Measurements from ENCODE around the gene CACNA2D1. TPM values are rescaled to one million over a fixed set of nuclear protein-coding genes. Genes with fewer than 3 reads are reported as not detected.

The CACNA2D1 gene
- total RNA-seq, 3 donors from 2014 or later (not counting 1 experiment from before 2014, with no cell fraction given) = not detected

- Mint-ChIP-seq H3K9me3 (peaks cover 6 to 7% of the 10 kb centered on the region in 2 donors), H3K4me3 (no peak overlapping the region), H3K27ac (no peak overlapping the region), H3K27me3 (ENCODE audit: low read depth in 2 of 2) (no peaks in the 10 kb centered on the region), H3K36me3 (no peaks in the 10 kb centered on the region), H3K4me1 (no peaks in the 10 kb centered on the region)
- no peak for TF ChIP-seq CTCF (IDR thresholded peaks at IDR 0.05)
- no peaks in the 10 kb centered on the region for H3K4me1 ChIP-seq (ENCODE audit: control insufficient read depth, insufficient read depth, low read length)
- intact Hi-C loops (cut with micrococcal nuclease) = no loop called here
- H3K9me3 ChIP-seq (ENCODE audit: control insufficient read depth, insufficient read depth, low read length) = no peaks in the 10 kb centered on the region
- WGBS (ENCODE audit: insufficient coverage) = 100% methylated on average over 1 of the region's 1 CpG
- H3K4me3 ChIP-seq (ENCODE audit: low read length) = no peak overlapping the region
- H3K27me3 ChIP-seq (ENCODE audit: control insufficient read depth, insufficient read depth, low read length) = no peaks in the 10 kb centered on the region
- DNase-seq = no peak
- no peak overlapping the region for H3K27ac ChIP-seq (ENCODE audit: low read length)
- no peaks in the 10 kb centered on the region for H3K36me3 ChIP-seq (ENCODE audit: control insufficient read depth, insufficient read depth, low read length)
- ATAC-seq = no peak
Measured at GRCh38 chr7:82406937-82407336, 36.6 kb downstream of the CACNA2D1 start.

GRCh38 chr7:82405301-82405700 is 38.3 kb downstream of the CACNA2D1 start:
- no peaks in the 10 kb centered on the region for H3K27me3 Mint-ChIP-seq (ENCODE audit: low read depth in 2 of 2)
- Histone ChIP-seq H3K36me3 (ENCODE audit: control insufficient read depth, insufficient read depth, low read length) (no peaks in the 10 kb centered on the region), H3K9me3 (ENCODE audit: control insufficient read depth, insufficient read depth, low read length) (no peaks in the 10 kb centered on the region), H3K27me3 (ENCODE audit: control insufficient read depth, insufficient read depth, low read length) (no peaks in the 10 kb centered on the region), H3K4me1 (ENCODE audit: control insufficient read depth, insufficient read depth, low read length) (no peaks in the 10 kb centered on the region), H3K4me3 (ENCODE audit: low read length) (no peak overlapping the region), H3K27ac (ENCODE audit: low read length) (no peak overlapping the region)
- DNase-seq (no peak), ATAC-seq (no peak)
- no peak overlapping the region for H3K27ac Mint-ChIP-seq
- H3K4me1 Mint-ChIP-seq = no peaks in the 10 kb centered on the region
- intact Hi-C loops (cut with micrococcal nuclease) = no loop called here
- no CpG with 5 or more reads among the region's 1 CpG for WGBS (ENCODE audit: insufficient coverage)
- no peak overlapping the region for H3K4me3 Mint-ChIP-seq
- no peak for TF ChIP-seq CTCF (IDR thresholded peaks at IDR 0.05)
- peaks cover 9 to 10% of the 10 kb centered on the region in 2 donors for H3K9me3 Mint-ChIP-seq
- no peaks in the 10 kb centered on the region for H3K36me3 Mint-ChIP-seq

- Mint-ChIP-seq H3K27me3 (ENCODE audit: low read depth in 2 of 2) (no peaks in the 10 kb centered on the region), H3K9me3 (peaks cover 10 to 11% of the 10 kb centered on the region in 2 donors), H3K36me3 (no peaks in the 10 kb centered on the region), H3K27ac (no peak overlapping the region), H3K4me1 (no peaks in the 10 kb centered on the region), H3K4me3 (no peak overlapping the region)
- Histone ChIP-seq H3K4me1 (ENCODE audit: control insufficient read depth, insufficient read depth, low read length) (no peaks in the 10 kb centered on the region), H3K27ac (ENCODE audit: low read length) (no peak overlapping the region), H3K27me3 (ENCODE audit: control insufficient read depth, insufficient read depth, low read length) (no peaks in the 10 kb centered on the region), H3K4me3 (ENCODE audit: low read length) (no peak overlapping the region), H3K9me3 (ENCODE audit: control insufficient read depth, insufficient read depth, low read length) (no peaks in the 10 kb centered on the region), H3K36me3 (ENCODE audit: control insufficient read depth, insufficient read depth, low read length) (no peaks in the 10 kb centered on the region)
- DNase-seq (no peak), ATAC-seq (no peak)
- intact Hi-C loops (cut with micrococcal nuclease) = no loop called here
- 72% methylated on average over 1 of the region's 2 CpGs for WGBS (ENCODE audit: insufficient coverage)
- TF ChIP-seq CTCF (IDR thresholded peaks at IDR 0.05) = no peak
Measured at GRCh38 chr7:82404652-82405051, 38.9 kb downstream of the CACNA2D1 start.

GRCh38 chr7:82404094-82404493 is 39.5 kb downstream of the CACNA2D1 start:
- no peaks in the 10 kb centered on the region for H3K36me3 Mint-ChIP-seq
- no peaks in the 10 kb centered on the region for H3K36me3 ChIP-seq (ENCODE audit: control insufficient read depth, insufficient read depth, low read length)
- no peak for DNase-seq
- no peaks in the 10 kb centered on the region for H3K4me1 ChIP-seq (ENCODE audit: control insufficient read depth, insufficient read depth, low read length)
- no peak for TF ChIP-seq CTCF (IDR thresholded peaks at IDR 0.05)
- H3K9me3 ChIP-seq (ENCODE audit: control insufficient read depth, insufficient read depth, low read length) = peaks cover 2% of the 10 kb centered on the region
- H3K27ac Mint-ChIP-seq = no peak overlapping the region
- no peak for ATAC-seq
- H3K4me3 ChIP-seq (ENCODE audit: low read length) = no peak overlapping the region
- intact Hi-C loops (cut with micrococcal nuclease) = no loop called here
- H3K27me3 Mint-ChIP-seq (ENCODE audit: low read depth in 2 of 2) = no peaks in the 10 kb centered on the region
- no peak overlapping the region for H3K4me3 Mint-ChIP-seq
- H3K27me3 ChIP-seq (ENCODE audit: control insufficient read depth, insufficient read depth, low read length) = no peaks in the 10 kb centered on the region
- 87% methylated on average over 5 of the region's 5 CpGs for WGBS (ENCODE audit: insufficient coverage)
- no peaks in the 10 kb centered on the region for H3K4me1 Mint-ChIP-seq
- no peak overlapping the region for H3K27ac ChIP-seq (ENCODE audit: low read length)
- peaks cover 12 to 14% of the 10 kb centered on the region in 2 donors for H3K9me3 Mint-ChIP-seq
